PFSK-1 (cell line): ENCODE data around the gene GSTA1.

Experiments used
- FOXP2 ChIP-seq: optimal IDR thresholded peaks from 2 replicates; pipeline ENCODE3; 2011; ENCODE audit warnings: borderline replicate concordance, control low read depth, inconsistent platforms; ENCODE audit not compliant: insufficient read depth; ENCODE audit errors: extremely low read length, extremely low read depth
- POLR2AphosphoS5 ChIP-seq: IDR thresholded peaks from 2 replicates; pipeline ENCODE4 v1.6.1; 2012; ENCODE audit warnings: low read depth, mild to moderate bottlenecking, control low read depth, low read length, moderate library complexity
- TAF1 ChIP-seq: IDR thresholded peaks from 2 replicates; pipeline ENCODE4 v1.6.1; 2012; ENCODE audit warnings: low read length, control low read depth, borderline replicate concordance; ENCODE audit not compliant: insufficient read depth
- TF ChIP-seq, protein P1 (sequence below), 2 experiments: IDR thresholded peaks; 2 replicates each; pipeline versions ENCODE4 v1.6.1 to v1.8.0; 2011 to 2012; ENCODE audit warnings: low read depth in 2 of 2, low read length in 2 of 2, control low read depth in 1 of 2, inconsistent platforms in 1 of 2, mild to moderate bottlenecking in 1 of 2, moderate library complexity in 1 of 2; ENCODE audit not compliant: insufficient read depth in 1 of 2

DNA sequence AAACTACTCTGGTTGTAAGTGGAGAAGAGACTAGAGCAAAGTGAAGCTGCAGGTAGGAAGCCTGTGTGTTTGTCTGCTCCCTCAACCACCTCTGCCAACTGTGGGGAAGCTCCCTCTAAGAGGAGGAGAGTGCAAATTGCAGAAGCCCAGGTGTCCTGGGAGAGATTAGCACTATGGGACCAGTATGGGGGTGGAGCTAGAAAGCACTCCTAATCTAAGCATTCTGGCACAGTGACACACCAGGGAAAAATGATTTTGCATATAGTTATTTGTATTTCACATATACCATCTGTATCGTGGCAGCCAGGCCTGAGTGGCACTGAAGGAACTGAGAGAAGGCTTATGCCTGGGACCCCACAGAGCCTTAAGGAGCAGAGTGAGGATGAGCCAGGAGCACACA lies 12.8 kb downstream of the GSTA1 start:
- TF ChIP-seq, protein P1, sequence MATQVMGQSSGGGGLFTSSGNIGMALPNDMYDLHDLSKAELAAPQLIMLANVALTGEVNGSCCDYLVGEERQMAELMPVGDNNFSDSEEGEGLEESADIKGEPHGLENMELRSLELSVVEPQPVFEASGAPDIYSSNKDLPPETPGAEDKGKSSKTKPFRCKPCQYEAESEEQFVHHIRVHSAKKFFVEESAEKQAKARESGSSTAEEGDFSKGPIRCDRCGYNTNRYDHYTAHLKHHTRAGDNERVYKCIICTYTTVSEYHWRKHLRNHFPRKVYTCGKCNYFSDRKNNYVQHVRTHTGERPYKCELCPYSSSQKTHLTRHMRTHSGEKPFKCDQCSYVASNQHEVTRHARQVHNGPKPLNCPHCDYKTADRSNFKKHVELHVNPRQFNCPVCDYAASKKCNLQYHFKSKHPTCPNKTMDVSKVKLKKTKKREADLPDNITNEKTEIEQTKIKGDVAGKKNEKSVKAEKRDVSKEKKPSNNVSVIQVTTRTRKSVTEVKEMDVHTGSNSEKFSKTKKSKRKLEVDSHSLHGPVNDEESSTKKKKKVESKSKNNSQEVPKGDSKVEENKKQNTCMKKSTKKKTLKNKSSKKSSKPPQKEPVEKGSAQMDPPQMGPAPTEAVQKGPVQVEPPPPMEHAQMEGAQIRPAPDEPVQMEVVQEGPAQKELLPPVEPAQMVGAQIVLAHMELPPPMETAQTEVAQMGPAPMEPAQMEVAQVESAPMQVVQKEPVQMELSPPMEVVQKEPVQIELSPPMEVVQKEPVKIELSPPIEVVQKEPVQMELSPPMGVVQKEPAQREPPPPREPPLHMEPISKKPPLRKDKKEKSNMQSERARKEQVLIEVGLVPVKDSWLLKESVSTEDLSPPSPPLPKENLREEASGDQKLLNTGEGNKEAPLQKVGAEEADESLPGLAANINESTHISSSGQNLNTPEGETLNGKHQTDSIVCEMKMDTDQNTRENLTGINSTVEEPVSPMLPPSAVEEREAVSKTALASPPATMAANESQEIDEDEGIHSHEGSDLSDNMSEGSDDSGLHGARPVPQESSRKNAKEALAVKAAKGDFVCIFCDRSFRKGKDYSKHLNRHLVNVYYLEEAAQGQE (IDR thresholded peaks at IDR 0.05; ENCODE audit: insufficient read depth in 1 of 2, low read depth in 2 of 2, low read length in 2 of 2): no peak
- TF ChIP-seq TAF1 (no peak), POLR2AphosphoS5 (no peak), FOXP2 (no peak)
